ENCODE measurements around the gene ABCB4.

The ABCB4 gene

DNA sequence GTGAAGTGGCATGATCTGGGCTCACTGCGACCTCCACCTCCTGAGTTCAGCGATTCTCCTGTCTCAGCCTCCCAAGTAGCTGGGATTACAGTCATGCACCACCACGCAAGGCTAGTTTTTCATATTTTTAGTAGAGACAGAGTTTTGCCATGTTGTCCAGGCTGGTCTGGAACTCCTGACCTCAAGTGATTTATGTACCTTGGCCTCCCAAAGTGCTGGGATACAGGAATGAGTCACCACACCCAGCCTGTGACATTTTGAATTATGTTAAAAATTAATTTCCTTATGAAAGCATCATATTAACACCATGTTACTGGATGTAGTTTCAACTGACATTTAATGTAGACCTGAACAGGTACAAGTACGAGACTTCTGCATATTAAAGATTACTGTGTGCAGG is 24.3 kb downstream of the ABCB4 start:
- no peaks in the 10 kb centered on the region for H3K36me3 Mint-ChIP-seq (ENCODE audit: low read depth)
- peaks cover under 1% of the 10 kb centered on the region for H3K27me3 Mint-ChIP-seq (ENCODE audit: low read depth)
- no peak overlapping the region for H3K27ac Mint-ChIP-seq
- H3K9me3 Mint-ChIP-seq, result no peaks in the 10 kb centered on the region
- TF ChIP-seq, protein P1, sequence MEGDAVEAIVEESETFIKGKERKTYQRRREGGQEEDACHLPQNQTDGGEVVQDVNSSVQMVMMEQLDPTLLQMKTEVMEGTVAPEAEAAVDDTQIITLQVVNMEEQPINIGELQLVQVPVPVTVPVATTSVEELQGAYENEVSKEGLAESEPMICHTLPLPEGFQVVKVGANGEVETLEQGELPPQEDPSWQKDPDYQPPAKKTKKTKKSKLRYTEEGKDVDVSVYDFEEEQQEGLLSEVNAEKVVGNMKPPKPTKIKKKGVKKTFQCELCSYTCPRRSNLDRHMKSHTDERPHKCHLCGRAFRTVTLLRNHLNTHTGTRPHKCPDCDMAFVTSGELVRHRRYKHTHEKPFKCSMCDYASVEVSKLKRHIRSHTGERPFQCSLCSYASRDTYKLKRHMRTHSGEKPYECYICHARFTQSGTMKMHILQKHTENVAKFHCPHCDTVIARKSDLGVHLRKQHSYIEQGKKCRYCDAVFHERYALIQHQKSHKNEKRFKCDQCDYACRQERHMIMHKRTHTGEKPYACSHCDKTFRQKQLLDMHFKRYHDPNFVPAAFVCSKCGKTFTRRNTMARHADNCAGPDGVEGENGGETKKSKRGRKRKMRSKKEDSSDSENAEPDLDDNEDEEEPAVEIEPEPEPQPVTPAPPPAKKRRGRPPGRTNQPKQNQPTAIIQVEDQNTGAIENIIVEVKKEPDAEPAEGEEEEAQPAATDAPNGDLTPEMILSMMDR (IDR thresholded peaks at IDR 0.05; ENCODE audit: unreplicated experiment in 3 of 3), result no peak
- no peak overlapping the region for H3K4me3 Mint-ChIP-seq
- H3K4me1 Mint-ChIP-seq, result no peaks in the 10 kb centered on the region

- Mint-ChIP-seq H3K9me3 (no peaks in the 10 kb centered on the region), H3K4me3 (no peak overlapping the region), H3K27ac (no peak overlapping the region), H3K36me3 (ENCODE audit: low read depth) (no peaks in the 10 kb centered on the region), H3K27me3 (ENCODE audit: low read depth) (no peaks in the 10 kb centered on the region), H3K4me1 (no peaks in the 10 kb centered on the region)
- TF ChIP-seq, protein P1 (IDR thresholded peaks at IDR 0.05; ENCODE audit: unreplicated experiment in 3 of 3), result no peak
Measured at GRCh38 chr7:87450706-87451105, 24.8 kb downstream of the ABCB4 start.

DNA sequence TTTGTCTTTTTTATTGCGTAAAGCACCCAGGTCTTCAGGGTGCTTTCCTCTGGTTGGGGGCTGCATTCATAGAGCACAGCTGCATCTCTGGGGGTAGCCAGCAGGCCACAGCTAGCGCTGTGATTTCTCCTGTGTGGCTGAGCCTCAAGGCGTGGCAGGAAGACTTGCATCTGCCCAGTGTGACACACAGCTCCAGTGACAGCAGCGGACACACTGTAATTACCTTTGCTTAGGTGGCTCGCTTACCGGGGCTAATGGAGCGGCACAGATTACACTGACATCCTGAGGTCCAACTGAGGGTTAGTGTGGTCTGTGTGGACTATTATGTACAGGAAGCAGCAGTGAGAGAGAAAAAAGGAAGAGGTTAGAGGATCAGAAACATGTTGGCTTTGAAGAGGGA is 27.1 kb downstream of the ABCB4 start:
- H3K9me3 Mint-ChIP-seq, result no peaks in the 10 kb centered on the region
- TF ChIP-seq, protein P1 (IDR thresholded peaks at IDR 0.05; ENCODE audit: unreplicated experiment in 3 of 3), result no peak
- H3K4me1 Mint-ChIP-seq, result no peaks in the 10 kb centered on the region
- H3K4me3 Mint-ChIP-seq, result no peak overlapping the region
- H3K27ac Mint-ChIP-seq, result no peak overlapping the region
- no peaks in the 10 kb centered on the region for H3K36me3 Mint-ChIP-seq (ENCODE audit: low read depth)
- no peaks in the 10 kb centered on the region for H3K27me3 Mint-ChIP-seq (ENCODE audit: low read depth)

DNA sequence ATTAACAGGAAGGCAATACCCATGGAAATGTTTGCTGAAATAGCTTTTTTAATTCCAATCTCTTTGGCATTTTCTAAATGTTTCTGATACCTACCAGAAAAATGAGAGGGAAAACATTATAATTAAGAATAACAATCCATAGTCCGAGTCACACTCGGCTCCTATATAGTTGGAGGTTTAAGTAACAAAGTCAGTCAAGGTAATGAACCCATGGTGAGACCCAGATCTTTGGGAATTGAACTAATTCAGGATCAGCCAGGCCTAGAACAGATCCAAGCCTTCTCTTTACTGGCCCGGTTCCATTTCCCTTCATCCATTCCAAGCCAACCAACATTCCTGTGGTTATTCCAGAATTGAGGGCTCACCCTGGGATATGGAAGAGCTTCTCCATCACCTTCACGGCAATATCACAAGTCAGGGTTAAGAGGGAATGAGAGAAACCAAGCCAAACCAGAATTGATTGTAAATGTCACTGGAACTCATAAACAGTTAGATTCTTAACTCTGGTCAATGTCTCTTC is 28.3 kb downstream of the ABCB4 start:
- Mint-ChIP-seq H3K4me3 (no peak overlapping the region), H3K36me3 (ENCODE audit: low read depth) (no peaks in the 10 kb centered on the region), H3K27ac (no peak overlapping the region), H3K4me1 (no peaks in the 10 kb centered on the region), H3K27me3 (ENCODE audit: low read depth) (no peaks in the 10 kb centered on the region), H3K9me3 (no peaks in the 10 kb centered on the region)
- TF ChIP-seq, protein P1 (IDR thresholded peaks at IDR 0.05; ENCODE audit: unreplicated experiment in 3 of 3), result no peak

DNA sequence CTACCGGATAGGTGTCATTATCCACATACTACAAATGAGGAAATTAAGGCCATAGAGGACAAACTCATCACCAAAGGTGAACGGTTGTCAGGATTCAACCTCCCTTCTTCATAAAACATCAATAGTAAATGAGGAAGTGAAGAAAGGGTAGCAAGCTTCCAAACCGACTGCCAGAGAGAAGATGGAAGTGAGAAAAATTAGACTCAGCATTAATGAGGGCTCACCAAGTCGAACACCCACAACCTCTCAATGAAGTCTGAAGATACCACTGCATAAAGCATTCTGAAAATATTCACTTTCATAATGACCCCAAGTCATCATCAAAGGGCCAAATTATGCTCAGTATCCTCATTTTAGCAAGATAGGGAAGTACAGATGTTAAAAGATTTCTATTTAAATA is 29.6 kb downstream of the ABCB4 start:
- Mint-ChIP-seq H3K36me3 (ENCODE audit: low read depth) (no peaks in the 10 kb centered on the region), H3K27me3 (ENCODE audit: low read depth) (no peaks in the 10 kb centered on the region), H3K4me3 (no peak overlapping the region), H3K27ac (no peak overlapping the region), H3K4me1 (no peaks in the 10 kb centered on the region), H3K9me3 (no peaks in the 10 kb centered on the region)
- TF ChIP-seq, protein P1 (IDR thresholded peaks at IDR 0.05; ENCODE audit: unreplicated experiment in 3 of 3), result no peak

GRCh38 chr7:87435546-87435945 is 39.9 kb downstream of the ABCB4 start:
- TF ChIP-seq, protein P1 (IDR thresholded peaks at IDR 0.05; ENCODE audit: unreplicated experiment in 3 of 3), result no peak
- Mint-ChIP-seq H3K27me3 (ENCODE audit: low read depth) (no peaks in the 10 kb centered on the region), H3K36me3 (ENCODE audit: low read depth) (peaks cover 4% of the 10 kb centered on the region), H3K4me1 (no peaks in the 10 kb centered on the region), H3K4me3 (no peak overlapping the region), H3K27ac (no peak overlapping the region), H3K9me3 (no peaks in the 10 kb centered on the region)
